ENCODE results near the gene FSD2. TPM values are rescaled to one million over a fixed set of nuclear protein-coding genes. Genes with fewer than 3 reads are reported as not detected.

FSD2 gene
- total RNA-seq, 1 donor from 2014 or later = not detected

DNA sequence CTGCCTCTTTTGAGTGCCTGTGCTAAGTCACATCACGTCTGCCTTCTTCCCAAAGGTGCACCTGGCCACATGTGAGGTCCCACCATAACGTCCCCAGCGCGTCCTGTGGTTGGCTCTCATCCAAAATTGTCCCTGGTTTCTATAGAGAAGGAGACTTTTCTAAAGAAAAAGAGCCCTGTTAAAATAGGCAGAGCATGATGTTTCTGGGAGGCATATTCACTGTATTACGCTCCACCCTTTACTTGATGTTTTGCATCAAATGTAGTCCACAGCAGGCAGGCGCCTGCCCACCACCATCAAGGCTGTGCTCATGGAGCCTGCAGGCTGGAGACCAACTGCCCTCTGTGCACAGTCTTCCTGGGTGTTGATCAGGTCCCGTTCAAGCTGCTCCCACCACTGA, 39.8 kb upstream of the FSD2 start:
- no peak for DNase-seq (ENCODE audit: low read depth)
- TF ChIP-seq, protein P1, sequence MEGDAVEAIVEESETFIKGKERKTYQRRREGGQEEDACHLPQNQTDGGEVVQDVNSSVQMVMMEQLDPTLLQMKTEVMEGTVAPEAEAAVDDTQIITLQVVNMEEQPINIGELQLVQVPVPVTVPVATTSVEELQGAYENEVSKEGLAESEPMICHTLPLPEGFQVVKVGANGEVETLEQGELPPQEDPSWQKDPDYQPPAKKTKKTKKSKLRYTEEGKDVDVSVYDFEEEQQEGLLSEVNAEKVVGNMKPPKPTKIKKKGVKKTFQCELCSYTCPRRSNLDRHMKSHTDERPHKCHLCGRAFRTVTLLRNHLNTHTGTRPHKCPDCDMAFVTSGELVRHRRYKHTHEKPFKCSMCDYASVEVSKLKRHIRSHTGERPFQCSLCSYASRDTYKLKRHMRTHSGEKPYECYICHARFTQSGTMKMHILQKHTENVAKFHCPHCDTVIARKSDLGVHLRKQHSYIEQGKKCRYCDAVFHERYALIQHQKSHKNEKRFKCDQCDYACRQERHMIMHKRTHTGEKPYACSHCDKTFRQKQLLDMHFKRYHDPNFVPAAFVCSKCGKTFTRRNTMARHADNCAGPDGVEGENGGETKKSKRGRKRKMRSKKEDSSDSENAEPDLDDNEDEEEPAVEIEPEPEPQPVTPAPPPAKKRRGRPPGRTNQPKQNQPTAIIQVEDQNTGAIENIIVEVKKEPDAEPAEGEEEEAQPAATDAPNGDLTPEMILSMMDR (IDR thresholded peaks at IDR 0.05; ENCODE audit: insufficient read depth, low read length, severe bottlenecking) = no peak

GRCh38 chr15:82843566-82843965, 37.7 kb upstream of the FSD2 start:
- TF ChIP-seq, protein P1 (IDR thresholded peaks at IDR 0.05; ENCODE audit: insufficient read depth, low read length, severe bottlenecking) = no peak
- Histone ChIP-seq H3K36me3 (ENCODE audit: control insufficient read depth, insufficient read depth, low read length) (peaks cover 7% of the 10 kb centered on the region), H3K4me3 (ENCODE audit: low read depth, low read length) (no peak overlapping the region), H3K27me3 (ENCODE audit: control insufficient read depth, insufficient read depth, low read length) (no peaks in the 10 kb centered on the region)
- FAIRE-seq (no peak), DNase-seq (ENCODE audit: low read depth) (no peak)

More for the DNA sequence above, 39.8 kb upstream of the FSD2 start:
- H3K36me3 ChIP-seq (ENCODE audit: control insufficient read depth, insufficient read depth, low read length) = peaks cover 7% of the 10 kb centered on the region
- no peak for FAIRE-seq
- no peaks in the 10 kb centered on the region for H3K27me3 ChIP-seq (ENCODE audit: control insufficient read depth, insufficient read depth, low read length)
- H3K4me3 ChIP-seq (ENCODE audit: low read depth, low read length) = no peak overlapping the region

GRCh38 chr15:82840166-82840565, 34.3 kb upstream of the FSD2 start:
- FAIRE-seq (no peak), DNase-seq (ENCODE audit: low read depth) (no peak)
- Histone ChIP-seq H3K4me3 (ENCODE audit: low read depth, low read length) (no peak overlapping the region), H3K27me3 (ENCODE audit: control insufficient read depth, insufficient read depth, low read length) (no peaks in the 10 kb centered on the region), H3K36me3 (ENCODE audit: control insufficient read depth, insufficient read depth, low read length) (peaks cover 22% of the 10 kb centered on the region)
- TF ChIP-seq, protein P1 (IDR thresholded peaks at IDR 0.05; ENCODE audit: insufficient read depth, low read length, severe bottlenecking) = no peak

GRCh38 chr15:82839136-82839535, 33.3 kb upstream of the FSD2 start:
- no peak for DNase-seq (ENCODE audit: low read depth)
- Histone ChIP-seq H3K4me3 (ENCODE audit: low read depth, low read length) (no peak overlapping the region), H3K27me3 (ENCODE audit: control insufficient read depth, insufficient read depth, low read length) (no peaks in the 10 kb centered on the region), H3K36me3 (ENCODE audit: control insufficient read depth, insufficient read depth, low read length) (peaks cover 26% of the 10 kb centered on the region)
- FAIRE-seq = no peak
- TF ChIP-seq, protein P1 (IDR thresholded peaks at IDR 0.05; ENCODE audit: insufficient read depth, low read length, severe bottlenecking) = no peak

DNA sequence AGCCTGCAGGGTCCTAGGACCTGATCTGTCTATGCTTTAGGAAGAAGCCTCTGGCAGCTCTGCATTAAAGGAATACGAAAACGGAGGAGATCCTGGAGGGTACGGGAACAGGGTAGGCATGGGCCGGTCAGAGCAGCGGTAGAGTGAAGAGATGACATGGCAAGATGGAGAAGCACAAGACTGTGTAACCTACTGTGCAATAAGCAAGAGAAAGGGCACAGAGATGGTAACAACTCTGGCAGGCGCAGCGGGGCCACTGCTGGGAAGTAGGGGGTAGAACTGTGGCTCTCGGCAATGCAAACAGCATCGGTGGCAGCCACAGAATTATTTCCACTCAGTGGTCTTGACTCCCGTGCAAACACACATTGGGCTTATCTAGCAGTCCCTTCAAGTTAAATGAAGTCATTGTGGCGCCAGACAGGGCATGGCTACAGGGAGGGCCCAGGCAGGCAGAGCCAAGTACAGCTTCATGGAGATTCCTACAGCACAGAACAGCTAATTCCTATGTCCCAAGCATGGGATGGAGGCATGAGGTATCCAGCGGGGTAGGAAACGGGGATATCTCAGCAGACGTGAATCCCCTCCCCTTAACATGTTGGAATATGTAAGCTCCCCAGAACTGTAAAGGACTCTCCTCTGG, 32.3 kb upstream of the FSD2 start:
- Histone ChIP-seq H3K4me3 (ENCODE audit: low read depth, low read length) (no peak overlapping the region), H3K27me3 (ENCODE audit: control insufficient read depth, insufficient read depth, low read length) (no peaks in the 10 kb centered on the region), H3K36me3 (ENCODE audit: control insufficient read depth, insufficient read depth, low read length) (peaks cover 28% of the 10 kb centered on the region)
- TF ChIP-seq, protein P1 (IDR thresholded peaks at IDR 0.05; ENCODE audit: insufficient read depth, low read length, severe bottlenecking) = no peak
- no peak for DNase-seq (ENCODE audit: low read depth)
- FAIRE-seq = no peak

GRCh38 chr15:82835391-82835917, 29.6 kb upstream of the FSD2 start:
- Histone ChIP-seq H3K27me3 (ENCODE audit: control insufficient read depth, insufficient read depth, low read length) (no peaks in the 10 kb centered on the region), H3K36me3 (ENCODE audit: control insufficient read depth, insufficient read depth, low read length) (peaks cover 31% of the 10 kb centered on the region), H3K4me3 (ENCODE audit: low read depth, low read length) (no peak overlapping the region)
- no peak for DNase-seq (ENCODE audit: low read depth)
- no peak for FAIRE-seq
- TF ChIP-seq, protein P1 (IDR thresholded peaks at IDR 0.05; ENCODE audit: insufficient read depth, low read length, severe bottlenecking) = no peak
